HG03432 (cell line): ENCODE measurements around the gene CFH.
"Not testable (repeated sequence)": the region's sequence is repeated elsewhere in the genome, so short reads cannot be mapped to it uniquely, and the experiment has no call there.

ENCODE experiments used
- ATAC-seq: cut with Tn5 transposase; IDR thresholded peaks from one replicate; pipeline ENCODE4 v1.9.1; 2021; ENCODE audit warnings: mild to moderate bottlenecking, moderate library complexity; ENCODE audit not compliant: unreplicated experiment

CFH gene

GRCh38 chr1:196661345-196661744, 9.5 kb downstream of the CFH start:
- no peak for ATAC-seq

GRCh38 chr1:196667131-196667530, 15.3 kb downstream of the CFH start:
- no peak for ATAC-seq

DNA sequence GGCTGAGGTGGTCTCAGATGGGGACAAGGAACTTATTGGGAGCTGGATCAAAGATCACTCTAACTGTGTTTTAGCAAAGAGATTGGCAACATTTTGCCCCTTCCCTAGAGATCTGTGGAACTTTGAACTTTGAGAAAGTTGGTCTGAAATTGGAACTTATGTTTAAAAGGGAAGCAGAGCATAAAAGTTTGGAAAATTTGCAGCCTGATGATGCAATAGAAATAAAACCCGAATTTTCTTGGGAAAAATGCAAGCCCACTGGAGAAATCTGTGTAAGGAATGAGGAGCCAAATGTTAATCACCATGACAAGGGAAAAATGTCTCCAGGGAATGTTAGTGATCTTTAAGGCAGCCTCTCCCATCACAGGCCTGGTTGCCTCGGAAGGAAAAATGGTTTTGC, 17.2 kb downstream of the CFH start:
- ATAC-seq, result no peak

DNA sequence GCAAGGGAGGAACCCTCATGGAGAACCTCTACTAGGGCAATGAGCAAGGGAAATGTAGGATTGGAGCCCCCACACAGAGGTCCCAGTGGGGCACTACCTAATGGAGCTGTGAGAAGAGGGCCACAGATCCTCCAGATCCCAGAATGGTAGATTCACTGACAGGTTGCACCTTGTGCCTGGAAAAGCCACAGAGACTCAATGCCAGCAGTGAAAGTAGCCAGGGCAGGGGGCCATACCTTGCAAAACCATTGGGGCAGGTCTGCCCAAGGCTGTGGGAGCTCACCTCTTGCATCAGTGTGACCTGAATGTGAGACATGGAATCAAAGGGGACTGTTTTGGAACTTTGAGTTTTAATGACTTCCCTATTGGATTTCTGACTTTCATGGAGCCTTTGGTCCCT, 17.9 kb downstream of the CFH start:
- ATAC-seq, result no peak

DNA sequence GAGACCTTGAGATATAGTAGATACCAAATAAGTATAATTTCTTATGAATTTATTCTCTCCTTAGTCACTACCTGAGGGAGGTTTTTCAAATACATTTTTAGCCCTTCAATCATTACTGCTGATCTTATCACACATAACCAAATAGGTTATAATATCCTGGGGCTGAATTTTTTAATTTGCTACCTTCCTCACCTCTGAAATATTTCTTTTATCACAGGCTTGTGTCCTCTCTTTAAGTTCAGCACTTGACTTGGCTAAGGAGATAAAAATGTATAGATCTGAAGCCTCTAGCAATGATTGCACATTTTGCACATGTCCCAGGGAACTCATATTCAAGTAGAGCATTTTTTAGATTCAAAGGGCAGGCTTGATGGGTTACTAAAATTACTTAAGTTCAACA, 23.1 kb downstream of the CFH start:
- ATAC-seq, result no peak

GRCh38 chr1:196677781-196678509, 26.1 kb downstream of the CFH start:
- no peak for ATAC-seq

GRCh38 chr1:196678510-196678884, 26.7 kb downstream of the CFH start:
- no peak for ATAC-seq

DNA sequence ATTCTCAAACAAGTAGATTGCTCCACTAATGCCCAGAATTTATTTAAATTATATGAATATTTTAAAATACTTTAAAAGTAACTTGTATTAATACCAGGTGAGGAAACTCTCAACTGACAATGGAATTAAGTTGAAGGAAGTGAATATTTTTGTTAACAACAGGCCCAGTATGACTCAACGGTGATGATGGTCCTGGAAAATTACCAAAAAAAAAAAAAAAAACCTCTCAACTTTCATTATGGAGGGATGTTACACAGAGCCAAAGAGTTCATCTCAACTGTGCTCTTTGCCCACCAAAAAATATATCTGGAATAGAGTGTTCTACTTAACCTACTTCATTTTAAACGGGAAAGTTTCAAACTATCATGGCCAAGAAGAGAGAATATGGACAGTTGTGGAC, 28.3 kb downstream of the CFH start:
- no peak for ATAC-seq

DNA sequence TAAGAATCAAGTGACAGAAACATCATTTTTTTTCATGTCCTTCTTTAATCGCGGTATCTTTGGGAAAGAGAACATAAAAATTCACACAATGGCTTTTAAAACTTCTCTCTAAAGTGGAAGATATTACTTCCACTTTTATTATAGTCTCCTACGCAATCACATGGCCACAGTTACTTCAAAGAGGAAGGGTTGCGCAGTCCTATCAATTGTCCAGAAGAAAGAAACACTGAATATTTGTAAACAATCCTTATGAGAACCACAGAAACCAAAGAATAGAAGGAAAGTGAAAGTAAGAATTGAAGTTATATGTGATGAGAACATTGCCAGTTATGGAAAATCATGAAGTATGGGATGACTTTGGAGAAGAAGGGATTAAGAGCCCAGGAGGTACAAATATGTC, 32.6 kb downstream of the CFH start:
- ATAC-seq, result no peak

DNA sequence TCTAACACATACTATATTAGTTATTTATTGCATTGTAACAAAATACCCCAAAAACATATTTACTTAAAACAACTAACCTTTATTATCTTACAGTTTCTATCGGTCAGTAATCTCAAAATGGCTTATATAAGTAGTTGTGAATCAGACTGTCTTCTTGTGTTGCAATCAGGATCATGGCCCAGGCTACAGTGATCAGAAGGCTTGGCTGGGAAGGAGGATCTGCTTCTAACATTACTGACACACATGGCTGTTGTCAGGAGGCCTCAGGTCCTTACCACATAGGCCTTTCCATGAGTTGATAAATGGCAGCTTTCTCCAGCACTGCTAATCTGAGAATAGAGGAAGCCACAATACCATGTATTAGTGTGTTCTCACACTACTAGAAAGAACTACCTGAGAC, 33.7 kb downstream of the CFH start:
- no peak for ATAC-seq

DNA sequence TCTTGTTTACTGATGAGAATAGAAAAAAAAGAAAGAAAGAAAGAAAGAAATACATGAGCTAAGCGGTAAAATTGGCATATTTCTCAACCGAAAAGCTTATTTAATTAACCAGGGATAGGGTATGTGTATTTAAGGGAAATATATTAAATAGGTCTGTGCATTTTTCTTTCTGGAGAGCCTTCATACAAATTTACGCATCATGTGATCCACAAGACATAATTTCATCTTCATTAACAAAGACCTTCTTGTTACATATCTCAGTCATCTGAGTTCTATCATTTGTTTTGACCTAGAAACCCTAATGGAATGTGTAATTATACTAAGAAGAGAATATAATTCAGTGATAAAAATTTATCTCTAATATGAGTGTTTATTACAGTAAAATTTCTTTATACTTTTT, 37.2 kb downstream of the CFH start:
- no peak for ATAC-seq

GRCh38 chr1:196690582-196690981, 38.7 kb downstream of the CFH start:
- no peak for ATAC-seq

DNA sequence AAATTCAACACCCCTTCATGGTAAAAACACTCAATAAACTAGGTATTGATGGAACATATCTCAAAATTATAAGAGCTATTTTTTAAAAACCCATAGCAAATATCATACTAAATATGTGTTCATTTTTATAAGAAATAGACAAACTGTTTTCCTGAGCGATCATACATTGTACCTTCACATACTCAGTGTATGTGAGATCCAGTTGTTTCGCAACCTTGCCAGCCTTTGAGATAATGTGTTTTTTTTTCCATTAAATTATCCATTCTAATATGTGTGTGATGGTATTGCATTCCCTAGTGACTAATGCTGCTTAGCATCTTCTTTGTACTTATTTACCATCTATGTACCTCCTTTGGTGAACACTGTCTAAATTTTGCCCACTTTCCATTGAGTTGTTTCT, 47.1 kb downstream of the CFH start:
- no peak for ATAC-seq

DNA sequence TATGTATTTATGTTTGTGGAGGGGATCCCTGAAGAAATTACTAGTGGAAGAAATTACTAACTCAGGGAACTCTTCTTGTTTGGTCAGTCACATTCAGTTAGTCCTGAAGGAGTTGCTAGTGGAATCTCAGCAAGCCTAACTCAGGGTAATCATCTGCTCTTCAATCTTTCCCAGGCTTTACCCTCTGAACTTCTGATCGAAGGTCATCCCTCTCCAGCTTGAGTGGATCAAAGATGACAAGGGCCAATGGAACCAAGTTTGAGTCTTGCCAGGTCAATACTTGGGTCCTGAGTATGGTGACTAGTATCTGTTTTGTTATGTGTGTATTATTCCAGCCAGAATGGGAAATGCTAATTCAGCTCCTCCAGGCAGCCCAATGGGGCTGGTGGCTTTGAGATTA, 49.3 kb downstream of the CFH start:
- ATAC-seq, result no peak

DNA sequence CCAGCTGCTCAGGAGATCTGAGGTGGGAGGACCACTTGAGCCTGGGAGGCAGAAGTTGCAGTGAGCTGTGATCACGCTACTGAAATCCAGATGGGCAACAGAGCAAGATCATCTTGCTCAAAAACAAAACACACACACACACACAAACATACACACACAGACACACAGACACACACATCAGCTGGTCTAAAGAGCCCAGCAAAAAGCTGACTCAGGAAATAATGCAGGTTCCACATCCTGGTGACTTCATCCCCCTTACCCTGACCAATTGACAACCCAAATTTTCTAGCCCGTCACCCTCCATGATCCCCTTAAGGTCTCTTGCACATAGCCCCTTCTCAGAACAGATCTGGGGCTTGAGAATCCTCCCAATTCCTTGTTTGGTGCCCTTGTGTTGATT, 58.0 kb downstream of the CFH start:
- ATAC-seq, result not testable (repeated sequence)

GRCh38 chr1:196717868-196718267, 66.0 kb downstream of the CFH start:
- ATAC-seq, result no peak

DNA sequence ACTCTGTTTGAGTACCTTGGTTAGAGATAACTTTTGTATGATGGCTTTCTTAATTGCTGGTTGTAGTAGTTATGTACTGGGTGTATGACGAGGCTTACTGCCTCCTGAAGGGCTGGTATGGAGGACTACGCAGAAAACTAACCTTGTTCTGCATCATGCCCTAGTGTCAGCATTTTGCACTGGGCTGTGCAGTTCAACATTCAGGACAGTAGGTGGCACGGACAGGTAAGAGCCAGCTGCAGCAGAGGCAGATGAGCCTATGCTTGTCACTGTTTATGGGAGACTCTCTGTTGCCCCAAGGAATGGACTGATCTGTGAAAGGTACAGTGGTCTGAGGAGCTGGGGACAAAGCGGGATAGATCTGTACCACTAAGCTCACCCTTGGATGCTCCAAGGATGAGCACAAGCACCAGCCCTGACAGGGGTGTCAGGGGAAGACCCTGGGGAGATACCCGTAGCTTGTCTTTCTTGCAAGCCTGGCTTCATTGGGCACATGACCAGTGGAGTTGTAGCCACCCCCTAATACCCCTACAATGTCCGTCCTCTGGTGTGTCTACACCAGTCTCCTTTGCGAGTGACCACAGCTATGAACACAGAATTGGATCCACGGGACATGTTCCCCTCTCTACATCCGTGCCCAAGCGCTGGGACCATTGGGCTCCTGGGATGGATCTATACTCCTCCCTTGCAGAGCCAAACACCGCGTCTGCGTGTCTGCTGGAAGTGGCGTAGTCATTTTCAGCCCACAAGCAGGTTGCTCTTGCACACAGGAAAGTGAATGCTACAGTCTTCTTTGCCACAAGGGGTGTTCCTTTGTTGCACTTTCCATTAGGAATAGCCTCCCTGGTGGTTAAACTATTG, 71.7 kb downstream of the CFH start:
- peak; percentile 100 for ATAC-seq

GRCh38 chr1:196732526-196732925, 80.7 kb downstream of the CFH start:
- no peak for ATAC-seq

DNA sequence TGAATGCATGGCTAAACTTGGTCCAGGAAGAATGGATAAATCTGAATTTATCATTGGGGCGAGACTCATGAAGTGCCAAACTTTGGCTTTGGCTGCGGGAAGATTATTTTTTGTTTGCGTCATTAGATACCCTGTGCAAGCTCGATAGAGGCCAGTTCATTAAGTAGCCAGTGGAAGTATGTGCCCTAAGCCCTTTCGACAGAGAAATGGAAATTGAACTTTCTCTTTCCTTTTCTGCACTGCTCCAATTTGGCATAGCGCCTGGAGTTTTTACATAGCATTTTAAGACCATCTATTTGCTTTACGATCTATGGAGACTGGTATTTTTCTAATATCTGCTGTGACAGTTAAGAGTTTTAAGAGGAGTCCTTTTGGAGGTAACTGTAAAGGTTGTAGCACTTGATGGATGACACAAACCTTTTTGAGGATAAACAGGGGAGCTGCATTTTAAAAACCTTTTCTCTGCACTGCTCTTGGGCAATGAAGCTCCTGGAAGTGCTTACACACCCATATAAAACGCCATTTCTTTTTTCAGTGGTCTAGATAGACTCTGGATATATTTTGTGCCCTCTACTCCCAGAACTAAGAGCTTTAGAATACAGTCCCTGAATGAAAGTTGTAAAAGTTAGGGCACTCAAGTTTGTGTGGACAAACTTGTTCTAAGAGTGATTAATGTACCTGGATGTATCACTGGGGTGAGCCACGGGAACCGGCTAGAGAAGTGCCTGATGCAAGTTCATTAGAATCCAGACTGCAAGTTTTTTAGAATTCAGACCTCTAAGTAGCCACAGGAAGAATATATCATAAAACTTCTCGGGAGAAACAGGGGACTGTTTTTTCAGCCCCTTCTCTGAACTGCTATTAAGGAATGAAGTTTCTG, 81.5 kb downstream of the CFH start:
- ATAC-seq, result no peak

- ATAC-seq, result no peak
These were observed 82.2 kb downstream of the CFH start for GRCh38 chr1:196734006-196734405.

GRCh38 chr1:196734460-196734859, 82.6 kb downstream of the CFH start:
- no peak for ATAC-seq
